Rectal smooth muscle tissue (tissue), 1 donor: ENCODE results near the gene NOSIP.

ENCODE experiments used
- H3K27ac ChIP-seq: one replicate; pipeline ENCODE4 v1.7.0; 2013; ENCODE audit warnings: low read depth, low read length, inconsistent platforms
- H3K27me3 ChIP-seq: one replicate; pipeline ENCODE4 v1.7.0; 2013; ENCODE audit warnings: low read length; ENCODE audit not compliant: control insufficient read depth, insufficient read depth
- H3K36me3 ChIP-seq: one replicate; pipeline ENCODE4 v1.7.0; 2013; ENCODE audit warnings: low read length; ENCODE audit not compliant: control insufficient read depth, insufficient read depth
- H3K4me1 ChIP-seq: one replicate; pipeline ENCODE4 v1.7.0; 2013; ENCODE audit warnings: low read length; ENCODE audit not compliant: control insufficient read depth, insufficient read depth
- H3K4me3 ChIP-seq: one replicate; pipeline ENCODE4 v1.7.0; 2013; ENCODE audit warnings: low read length
- H3K9ac ChIP-seq: one replicate; pipeline ENCODE4 v1.7.0; 2013; ENCODE audit warnings: low read length

NOSIP gene

DNA sequence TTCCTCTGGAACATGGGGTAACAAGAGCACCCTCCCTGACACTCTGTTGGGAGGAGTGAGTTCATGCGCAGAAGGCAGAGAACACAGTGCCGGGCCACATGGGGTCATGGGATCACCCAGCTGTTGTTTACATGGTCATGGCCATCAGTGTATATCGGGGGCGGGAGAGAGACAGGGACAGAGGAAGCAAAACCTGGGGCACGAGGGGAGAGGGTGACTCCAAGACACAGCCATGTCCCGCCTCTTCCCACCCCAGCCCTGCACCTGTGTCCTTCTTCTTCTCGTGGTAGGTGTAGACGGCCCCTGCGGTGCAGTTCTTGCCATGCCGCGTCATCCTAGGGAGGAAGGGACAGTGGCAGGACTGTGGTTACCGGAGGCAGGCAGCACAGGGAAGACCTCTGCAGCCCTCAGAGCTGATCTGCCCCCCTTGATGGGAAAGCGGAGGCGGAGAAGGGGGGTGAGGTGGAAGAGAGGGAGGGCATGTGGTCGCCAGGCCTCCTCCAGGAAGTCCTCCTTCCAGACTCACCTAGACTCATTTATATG, 19.9 kb downstream of the NOSIP start:
- no peak overlapping the region for H3K27ac ChIP-seq
- no peak overlapping the region for H3K9ac ChIP-seq
- peaks cover 3% of the 10 kb centered on the region for H3K4me1 ChIP-seq
- H3K27me3 ChIP-seq, result no peaks in the 10 kb centered on the region
- peak overlapping the region; percentile 25 for H3K4me3 ChIP-seq
- H3K36me3 ChIP-seq, result peaks cover 13% of the 10 kb centered on the region

DNA sequence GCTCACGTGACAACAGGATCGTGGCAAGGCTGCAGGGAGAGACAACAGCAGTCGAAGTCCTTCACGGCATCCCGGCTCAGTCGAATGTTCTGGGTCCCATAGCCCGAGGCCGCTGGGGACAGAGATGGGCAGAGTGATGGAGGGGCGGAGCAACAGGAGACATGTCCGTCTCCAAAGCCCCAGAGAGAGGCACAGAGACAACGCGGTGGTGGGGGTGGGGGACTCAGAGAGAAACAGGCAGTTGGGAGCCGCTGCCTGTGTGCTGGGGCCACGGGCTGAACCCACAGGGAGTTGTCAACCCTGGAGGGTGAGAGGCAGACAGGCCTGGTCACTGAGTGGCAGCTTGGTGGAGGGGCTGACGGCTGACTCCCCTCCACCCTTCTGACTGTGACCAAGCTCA, 20.4 kb downstream of the NOSIP start:
- Histone ChIP-seq H3K4me1 (peaks cover 3% of the 10 kb centered on the region), H3K36me3 (peaks cover 15% of the 10 kb centered on the region), H3K27ac (no peak overlapping the region), H3K4me3 (peak overlapping the region; percentile 25), H3K9ac (no peak overlapping the region), H3K27me3 (no peaks in the 10 kb centered on the region)

DNA sequence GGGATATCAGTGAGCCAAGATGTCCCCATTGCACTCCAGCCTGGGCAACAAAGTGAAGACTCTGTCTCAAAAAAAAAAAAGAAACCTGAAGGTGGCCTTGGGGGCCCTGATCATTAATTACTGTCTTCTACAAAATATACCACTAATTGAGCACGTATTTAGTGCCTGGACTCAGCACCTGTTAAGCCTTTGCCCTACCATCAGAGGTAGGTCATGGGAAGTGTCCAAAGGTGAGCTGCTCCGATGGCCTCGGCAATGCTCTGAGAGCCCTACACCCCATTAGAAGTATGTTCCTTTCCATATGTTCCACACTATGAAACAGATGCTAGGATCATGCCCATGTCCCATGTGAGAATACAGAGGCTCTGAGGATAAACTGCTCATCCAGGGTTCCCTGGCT, 20.9 kb downstream of the NOSIP start:
- Histone ChIP-seq H3K27me3 (no peaks in the 10 kb centered on the region), H3K9ac (no peak overlapping the region), H3K27ac (no peak overlapping the region), H3K36me3 (peaks cover 15% of the 10 kb centered on the region), H3K4me1 (peaks cover 3% of the 10 kb centered on the region), H3K4me3 (peak overlapping the region; percentile 25)

DNA sequence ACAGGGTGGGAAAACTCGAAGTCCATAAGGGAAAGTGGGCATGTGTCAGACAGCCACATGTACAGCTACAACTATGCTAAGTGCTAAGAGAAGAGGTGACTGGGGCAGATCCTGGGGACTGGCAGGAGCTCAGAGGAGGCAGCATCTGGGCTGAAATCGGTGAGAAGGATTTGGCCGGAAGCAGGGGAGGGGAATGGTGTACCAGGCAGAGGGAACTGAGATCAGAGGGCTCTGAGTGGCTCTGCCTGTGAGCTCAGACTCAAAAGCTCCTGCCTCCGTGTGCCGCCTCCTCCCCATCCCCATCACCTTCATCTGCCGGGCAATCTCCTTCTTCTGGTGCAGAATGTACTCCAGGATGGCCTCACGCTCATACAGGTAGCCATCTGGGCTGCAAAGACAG, 21.8 kb downstream of the NOSIP start:
- no peaks in the 10 kb centered on the region for H3K27me3 ChIP-seq
- H3K36me3 ChIP-seq, result peaks cover 15% of the 10 kb centered on the region
- H3K4me1 ChIP-seq, result peaks cover 3% of the 10 kb centered on the region
- H3K27ac ChIP-seq, result no peak overlapping the region
- H3K9ac ChIP-seq, result no peak overlapping the region
- no peak overlapping the region for H3K4me3 ChIP-seq

DNA sequence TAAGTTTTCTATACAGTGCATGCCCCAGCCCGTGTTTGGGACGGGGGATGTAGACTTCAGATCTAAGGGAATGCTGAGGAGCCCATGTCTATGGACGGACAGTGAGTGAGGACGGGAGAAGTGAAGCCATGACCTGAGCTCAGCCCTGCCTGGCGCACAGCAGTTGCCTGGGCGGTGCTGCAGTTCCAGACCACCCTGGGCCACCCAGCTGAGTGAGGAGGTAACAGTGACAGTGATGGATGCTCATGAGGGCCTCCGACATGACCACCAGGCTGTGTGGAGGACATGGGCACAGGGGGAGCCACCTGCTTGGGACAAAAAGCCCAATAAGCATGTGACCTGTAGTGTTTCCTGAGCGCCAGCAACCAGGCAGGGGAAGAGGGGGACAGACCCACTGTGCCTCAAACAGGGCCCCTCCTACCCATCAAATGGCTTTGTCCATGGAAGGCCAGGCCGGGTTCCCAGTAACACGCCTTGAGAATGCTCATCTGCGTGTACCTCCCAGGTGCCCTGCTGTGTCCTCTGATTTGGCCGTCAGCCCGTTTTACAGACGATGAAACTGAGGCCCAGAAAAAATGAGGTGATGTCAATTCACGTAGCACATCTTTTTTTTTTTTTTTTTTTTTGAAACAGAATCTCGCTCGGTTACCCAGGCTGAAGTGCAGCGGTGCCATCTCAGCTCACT, 22.6 kb downstream of the NOSIP start:
- peaks cover 15% of the 10 kb centered on the region for H3K36me3 ChIP-seq
- peaks cover 3% of the 10 kb centered on the region for H3K4me1 ChIP-seq
- no peak overlapping the region for H3K27ac ChIP-seq

DNA sequence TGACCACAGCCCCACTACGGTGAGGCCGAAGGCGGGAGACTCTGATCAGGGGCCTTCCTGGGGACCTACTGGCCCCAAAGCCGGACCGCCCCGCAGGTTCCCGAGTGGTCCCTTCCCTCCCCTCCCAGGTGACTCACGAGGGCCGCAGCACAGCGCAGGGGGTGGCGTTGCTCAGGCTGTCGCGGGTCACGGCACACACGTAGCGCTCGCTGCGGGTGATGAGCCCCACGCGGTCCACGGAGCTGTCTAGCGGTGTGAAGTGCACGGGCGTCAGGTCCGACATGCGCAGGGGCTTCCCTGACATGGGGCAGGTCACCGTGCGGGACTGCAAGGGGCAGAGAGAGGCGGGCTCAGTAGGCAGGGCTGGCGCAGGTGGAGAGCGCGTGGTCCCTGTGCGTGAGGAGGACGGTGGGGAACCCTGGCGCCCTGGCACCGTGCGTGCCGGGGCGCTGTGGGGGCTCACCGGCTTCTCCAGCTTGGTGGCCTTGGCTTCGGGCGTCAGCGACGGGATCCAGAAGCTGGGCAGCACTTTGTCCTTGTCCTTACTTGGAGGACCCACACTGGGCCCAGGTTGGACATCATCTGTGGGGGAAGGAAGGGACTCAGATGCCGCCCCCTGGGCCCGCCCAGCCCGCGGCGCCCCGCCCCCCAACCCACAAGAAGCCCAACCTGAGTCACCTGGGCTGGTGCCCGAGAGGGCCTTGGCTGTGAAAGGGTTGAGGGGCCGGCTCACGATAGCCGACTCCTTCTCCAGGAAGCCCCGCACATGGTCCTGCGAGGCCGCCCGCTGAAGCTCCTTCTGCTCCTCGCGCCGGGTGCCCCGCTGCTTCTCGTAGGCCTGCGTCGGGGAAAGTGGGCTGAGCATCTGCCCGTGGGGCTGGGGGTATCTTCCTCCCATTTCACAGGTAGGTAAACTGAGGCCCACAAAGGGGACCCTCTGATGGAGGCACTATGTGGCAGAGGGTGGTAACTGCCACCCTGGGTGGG, 23.7 kb downstream of the NOSIP start:
- H3K36me3 ChIP-seq, result peaks cover 15% of the 10 kb centered on the region
- peak overlapping the region; percentile 17 for H3K4me3 ChIP-seq
- no peaks in the 10 kb centered on the region for H3K27me3 ChIP-seq
- H3K9ac ChIP-seq, result no peak overlapping the region
- peak overlapping the region; percentile 2 for H3K27ac ChIP-seq
- H3K4me1 ChIP-seq, result peaks cover 3% of the 10 kb centered on the region

More for the DNA sequence above, 22.6 kb downstream of the NOSIP start:
- Histone ChIP-seq H3K27me3 (no peaks in the 10 kb centered on the region), H3K4me3 (no peak overlapping the region), H3K9ac (no peak overlapping the region)

DNA sequence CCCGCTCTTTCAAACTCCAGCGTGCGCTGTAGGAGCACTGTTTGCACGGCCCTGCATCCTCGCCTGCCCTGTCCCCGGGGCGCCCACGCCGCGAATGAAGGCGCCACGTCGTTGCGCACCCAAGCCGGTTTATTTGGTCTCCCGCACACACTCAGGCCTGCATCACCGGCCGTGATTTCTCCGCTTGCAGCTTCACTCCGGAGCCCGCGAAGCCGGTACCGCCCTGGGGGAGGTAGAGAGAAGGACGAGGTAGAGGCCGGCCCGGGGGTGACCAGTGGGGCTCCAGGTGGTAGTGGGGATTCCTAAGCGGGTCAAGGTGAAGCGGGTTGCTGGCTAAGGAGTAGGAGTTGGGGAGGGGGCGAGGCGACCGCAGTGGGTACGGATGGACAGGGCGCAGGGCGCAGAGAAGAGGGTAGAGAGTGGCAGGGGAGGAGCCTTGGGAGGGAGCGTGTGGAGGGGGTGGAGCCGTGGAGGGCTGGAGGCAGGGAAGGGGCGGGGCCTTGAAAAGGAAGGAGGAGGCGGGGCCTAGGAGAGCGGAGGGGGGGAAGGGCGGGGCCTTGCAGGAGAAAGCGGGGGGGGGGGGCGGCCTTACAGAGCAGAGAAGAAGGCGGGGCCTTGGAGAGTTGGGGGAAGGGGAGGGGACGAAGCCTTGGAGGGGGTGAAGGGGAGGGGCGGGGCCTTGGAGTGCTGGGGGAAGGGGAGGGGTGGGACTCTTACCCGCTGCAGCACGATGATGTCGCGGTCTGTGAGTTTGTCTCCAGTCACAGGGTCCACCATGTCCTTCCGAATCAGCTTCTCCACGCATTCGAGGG, 24.6 kb downstream of the NOSIP start:
- Histone ChIP-seq H3K9ac (no peak overlapping the region), H3K36me3 (peaks cover 15% of the 10 kb centered on the region)

DNA sequence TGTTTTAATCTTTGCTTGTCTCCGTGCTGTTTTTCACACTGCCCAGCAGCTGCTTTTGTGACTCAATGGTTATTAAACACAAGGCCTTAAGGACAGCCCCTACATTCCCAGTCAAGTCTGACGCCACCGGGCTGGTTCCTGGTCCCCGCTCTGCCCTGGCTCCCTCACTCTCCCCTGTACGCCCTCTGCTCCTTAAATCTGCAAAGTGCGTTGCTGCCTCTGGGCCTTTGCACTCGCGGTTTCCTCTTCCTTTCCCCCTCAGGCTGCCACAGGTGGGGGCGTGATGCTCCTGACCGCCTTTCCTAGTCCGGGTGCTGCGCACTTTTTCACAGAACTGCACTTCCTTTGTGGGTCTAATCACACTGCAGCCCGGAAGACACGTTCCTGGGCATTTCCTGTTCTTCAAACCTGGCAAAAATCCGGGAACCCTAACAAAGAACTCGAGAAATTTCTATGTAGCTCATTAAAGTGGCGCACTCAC, 25.6 kb downstream of the NOSIP start:
- no peak overlapping the region for H3K4me3 ChIP-seq
- H3K9ac ChIP-seq, result no peak overlapping the region
- peaks cover 15% of the 10 kb centered on the region for H3K36me3 ChIP-seq
- H3K27ac ChIP-seq, result no peak overlapping the region
- peaks cover 3% of the 10 kb centered on the region for H3K4me1 ChIP-seq
- H3K27me3 ChIP-seq, result no peaks in the 10 kb centered on the region

More for the DNA sequence above, 24.6 kb downstream of the NOSIP start:
- no peaks in the 10 kb centered on the region for H3K27me3 ChIP-seq
- H3K27ac ChIP-seq, result peak overlapping the region; percentile 2
- H3K4me1 ChIP-seq, result peaks cover 3% of the 10 kb centered on the region
- H3K4me3 ChIP-seq, result no peak overlapping the region

DNA sequence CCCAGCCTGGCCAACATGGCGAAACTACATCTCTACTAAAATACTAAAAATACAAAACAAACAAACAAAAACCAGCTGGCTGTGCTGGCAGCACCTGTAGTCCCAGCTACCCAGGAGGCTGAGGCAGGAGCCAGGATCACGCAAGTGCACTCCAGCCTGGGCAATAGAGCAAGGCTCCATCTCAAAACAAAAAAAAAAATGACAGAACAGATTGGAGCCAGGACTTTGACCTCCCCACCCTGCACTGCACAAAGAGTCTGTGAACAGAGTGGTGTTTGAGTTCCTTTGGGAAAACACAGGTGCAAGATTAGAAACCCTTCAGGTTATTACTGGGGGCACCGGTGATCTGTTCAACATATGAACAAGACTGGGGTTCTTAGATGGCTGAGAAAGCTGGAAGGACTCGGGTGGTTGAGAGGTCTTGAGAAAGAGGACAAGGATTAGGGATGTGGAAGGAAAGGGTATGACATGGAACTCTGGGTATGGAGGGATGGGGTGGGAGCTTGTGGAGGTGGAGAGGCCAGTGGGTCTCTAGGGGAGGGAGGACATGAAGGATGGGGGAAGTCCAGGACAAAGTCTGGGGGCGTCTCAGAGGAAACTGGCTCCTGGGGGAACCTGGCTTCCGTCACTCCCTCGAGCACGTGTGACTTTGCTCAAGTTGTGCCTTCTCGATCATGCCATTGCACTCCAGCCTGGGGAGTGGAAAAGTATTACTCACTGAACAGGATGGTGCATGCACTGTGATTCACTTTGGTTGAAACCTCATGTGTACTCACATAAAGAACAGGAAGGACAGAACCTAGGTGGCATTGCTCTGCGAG, 26.7 kb downstream of the NOSIP start:
- H3K36me3 ChIP-seq, result peaks cover 10% of the 10 kb centered on the region
- peaks cover 3% of the 10 kb centered on the region for H3K4me1 ChIP-seq
- no peak overlapping the region for H3K27ac ChIP-seq
- H3K27me3 ChIP-seq, result no peaks in the 10 kb centered on the region
- H3K4me3 ChIP-seq, result no peak overlapping the region
- H3K9ac ChIP-seq, result no peak overlapping the region

DNA sequence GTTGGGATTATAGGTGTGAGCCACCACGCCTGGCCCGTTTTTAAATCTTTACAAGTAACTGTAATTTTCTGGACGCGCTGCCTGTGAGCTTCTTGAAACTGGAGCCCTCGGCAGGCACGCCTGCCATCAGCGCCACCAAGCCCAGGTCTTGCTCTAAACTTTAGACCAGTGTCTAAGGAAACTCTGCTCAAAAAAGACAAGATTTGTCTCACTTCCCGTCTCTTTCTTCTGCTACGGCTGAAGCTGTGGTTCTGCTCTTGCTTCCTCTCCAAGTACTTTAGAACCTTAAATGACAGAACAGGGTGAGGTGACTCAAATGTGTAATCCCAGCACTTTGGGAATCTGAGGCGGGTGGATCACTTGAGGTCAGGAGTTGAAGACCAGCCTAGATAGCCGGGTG, 27.6 kb downstream of the NOSIP start:
- Histone ChIP-seq H3K4me3 (no peak overlapping the region), H3K27me3 (no peaks in the 10 kb centered on the region), H3K27ac (no peak overlapping the region), H3K36me3 (peaks cover 8% of the 10 kb centered on the region), H3K9ac (no peak overlapping the region), H3K4me1 (peaks cover 3% of the 10 kb centered on the region)

DNA sequence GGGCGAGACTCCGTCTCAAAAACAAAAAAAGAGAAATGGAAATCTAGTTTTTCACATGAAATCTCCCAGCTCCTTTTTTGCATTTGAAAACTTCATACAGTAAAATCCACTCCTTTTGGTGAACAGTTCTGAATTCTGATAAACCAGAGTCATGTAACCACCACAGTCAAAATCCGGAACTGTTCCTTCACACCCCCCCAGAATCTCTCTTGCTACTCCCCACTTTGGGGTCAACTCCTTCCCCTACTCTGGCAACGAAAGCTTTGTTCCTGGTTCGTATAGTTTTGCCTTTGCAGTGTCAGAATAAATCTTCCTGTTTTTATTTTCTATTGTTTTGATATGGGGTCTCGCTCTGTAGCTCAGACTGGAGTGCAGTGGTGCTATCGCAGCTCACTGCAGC, 28.8 kb downstream of the NOSIP start:
- no peaks in the 10 kb centered on the region for H3K27me3 ChIP-seq
- no peak overlapping the region for H3K27ac ChIP-seq
- peaks cover 3% of the 10 kb centered on the region for H3K36me3 ChIP-seq
- H3K4me3 ChIP-seq, result no peak overlapping the region
- H3K9ac ChIP-seq, result no peak overlapping the region
- peaks cover 2% of the 10 kb centered on the region for H3K4me1 ChIP-seq
